Cerebellar nuclear complex (tissue), 1 donor: ENCODE results near the gene C1orf52.

ENCODE experiments used
- DNase-seq, 2 experiments: peaks; one replicate each; lab custom pipeline; 2025; lab: John Stamatoyannopoulos, UW

Gene C1orf52

GRCh38 chr1:85230305-85230977 lies 29.0 kb downstream of the C1orf52 start:
- DNase-seq, result no peak

- no peak for DNase-seq
Observed at GRCh38 chr1:85229574-85230097, 29.8 kb downstream of the C1orf52 start.

GRCh38 chr1:85228972-85229371 lies 30.5 kb downstream of the C1orf52 start:
- DNase-seq, result no peak

- DNase-seq, result no peak
Observed at GRCh38 chr1:85225624-85226380, 33.7 kb downstream of the C1orf52 start.

GRCh38 chr1:85224734-85225623 lies 34.5 kb downstream of the C1orf52 start:
- DNase-seq, result no peak

GRCh38 chr1:85224295-85224694 lies 35.2 kb downstream of the C1orf52 start:
- no peak for DNase-seq

GRCh38 chr1:85223334-85223733 lies 36.1 kb downstream of the C1orf52 start:
- DNase-seq, result no peak

GRCh38 chr1:85220756-85221201 lies 38.7 kb downstream of the C1orf52 start:
- no peak for DNase-seq

- no peak for DNase-seq
Observed at GRCh38 chr1:85219853-85220610, 39.4 kb downstream of the C1orf52 start.

GRCh38 chr1:85216697-85217096 lies 42.8 kb downstream of the C1orf52 start:
- DNase-seq, result no peak

GRCh38 chr1:85214654-85215053 lies 44.8 kb downstream of the C1orf52 start:
- no peak for DNase-seq

- DNase-seq, result no peak
Observed at GRCh38 chr1:85208488-85208887, 51.0 kb downstream of the C1orf52 start.

GRCh38 chr1:85203573-85204171 lies 55.8 kb downstream of the C1orf52 start:
- DNase-seq, result no peak

- no peak for DNase-seq
Observed at GRCh38 chr1:85202864-85203255, 56.6 kb downstream of the C1orf52 start.

- DNase-seq, result no peak
Observed at GRCh38 chr1:85202092-85202863, 57.2 kb downstream of the C1orf52 start.

GRCh38 chr1:85201340-85202091 lies 57.9 kb downstream of the C1orf52 start:
- DNase-seq, result no peak

GRCh38 chr1:85200463-85201339 lies 58.8 kb downstream of the C1orf52 start, which contains the start of gene SYDE2:
Gene SYDE2 (minus strand): TSS chr1:85201016. CDS start chr1:85200996, 20 bp downstream.
- no peak for DNase-seq
